Measurements from ENCODE around the gene CDKN1A. TPM values are rescaled to one million over a fixed set of nuclear protein-coding genes. Genes with fewer than 3 reads are reported as not detected.

Gene CDKN1A
- total and polyA plus RNA-seq, 12 donors: 23.3 to 357 (median 61.2) TPM

- ATAC-seq (no peak), DNase-seq (no peak)
- Histone ChIP-seq H3K36me3 (no peaks in the 10 kb centered on the region), H3K27me3 (peaks cover 0 to 26% (median 0%) of the 10 kb centered on the region in 7 donors), H3K4me1 (peaks cover 0 to 54% (median 24%) of the 10 kb centered on the region in 9 donors), H3K27ac (no peak overlapping the region), H3K9me3 (no peaks in the 10 kb centered on the region), H3K4me3 (no peak overlapping the region)
- WGBS, 2 donors: 78 to 81% methylated on average over 6 of the region's 6 CpGs
- no peak for TF ChIP-seq CTCF (IDR thresholded peaks at IDR 0.05)
- intact Hi-C loops (cut with DNase I): no loop called here
These were observed 15.7 kb upstream of the CDKN1A start for GRCh38 chr6:36662827-36663256.

- no peak for TF ChIP-seq CTCF (IDR thresholded peaks at IDR 0.05)
- Histone ChIP-seq H3K27ac (no peak overlapping the region), H3K4me3 (no peak overlapping the region), H3K36me3 (no peaks in the 10 kb centered on the region), H3K27me3 (peaks cover 0 to 26% (median 0%) of the 10 kb centered on the region in 7 donors), H3K9me3 (no peaks in the 10 kb centered on the region), H3K4me1 (peaks cover 0 to 51% (median 24%) of the 10 kb centered on the region in 9 donors)
- ATAC-seq: no peak
- intact Hi-C loops (cut with DNase I): no loop called here
- WGBS, 2 donors: 82 to 83% methylated on average over 4 of the region's 4 CpGs
- DNase-seq: no peak
These were observed 14.7 kb upstream of the CDKN1A start for GRCh38 chr6:36663504-36664446.

- no peaks in the 10 kb centered on the region for H3K36me3 ChIP-seq
- intact Hi-C loops (cut with DNase I): no loop called here
- DNase-seq: no peak
- TF ChIP-seq CTCF (IDR thresholded peaks at IDR 0.05): no peak
- H3K9me3 ChIP-seq: no peaks in the 10 kb centered on the region
- no peak overlapping the region for H3K27ac ChIP-seq
- WGBS, 2 donors: 95 to 96% methylated on average over 4 of the region's 4 CpGs
- peaks cover 0 to 39% (median 24%) of the 10 kb centered on the region in 9 donors for H3K4me1 ChIP-seq
- H3K4me3 ChIP-seq: no peak overlapping the region
- no peak for ATAC-seq
- H3K27me3 ChIP-seq: peaks cover 0 to 13% (median 0%) of the 10 kb centered on the region in 7 donors
These were observed 13.3 kb upstream of the CDKN1A start for GRCh38 chr6:36665180-36665579.

- no peak overlapping the region for H3K4me3 ChIP-seq
- intact Hi-C loops (cut with DNase I): no loop called here
- peak overlapping the region in 1 of 10 donors; percentile 39 for H3K27ac ChIP-seq
- peaks cover 0 to 5% (median 0%) of the 10 kb centered on the region in 11 donors for H3K9me3 ChIP-seq
- WGBS, 2 donors: 96 to 98% methylated on average over 2 of the region's 2 CpGs
- H3K36me3 ChIP-seq: no peaks in the 10 kb centered on the region
- TF ChIP-seq CTCF (IDR thresholded peaks at IDR 0.05): no peak
- peaks cover 0 to 2% (median 0%) of the 10 kb centered on the region in 7 donors for H3K27me3 ChIP-seq
- ATAC-seq (no peak), DNase-seq (no peak)
- peaks cover 0 to 28% (median 14%) of the 10 kb centered on the region in 9 donors for H3K4me1 ChIP-seq
These were observed 12.2 kb upstream of the CDKN1A start for GRCh38 chr6:36666287-36666686.
